NT2/D1 (cell line): ENCODE results near the gene DCC.

Experiments used
- SUZ12 ChIP-seq: IDR thresholded peaks from 2 replicates; pipeline ENCODE4 v1.6.1; 2011; ENCODE audit not compliant: insufficient read length, insufficient read depth; ENCODE audit errors: extremely low read depth
- YY1 ChIP-seq: IDR thresholded peaks from 2 replicates; pipeline ENCODE4 v1.6.1; 2011; ENCODE audit not compliant: insufficient read length, insufficient read depth
- ZNF274 ChIP-seq: IDR thresholded peaks from 2 replicates; pipeline ENCODE4 v1.6.1; 2011; ENCODE audit warnings: mild to moderate bottlenecking, low read depth, low read length

- TF ChIP-seq YY1 (no peak), SUZ12 (no peak), ZNF274 (no peak)
These were observed 213.4 kb downstream of the DCC start for GRCh38 chr18:52553441-52553840.
